GM12878 (cell line): ENCODE results near the gene CLEC2B. TPM values are rescaled to one million over a fixed set of nuclear protein-coding genes. Genes with fewer than 3 reads are reported as not detected.

Source experiments
- ATAC-seq: fragments of 200-7000 bp; cut with Tn5 transposase; 3 replicates; pipeline ENCODE4 v1.9.1; 2020; ENCODE audit warnings: mild to moderate bottlenecking, moderate library complexity
- BruUV-seq: library from RNA; stranded (reverse); fragments of 400-500 nt; replicated peaks from 2 replicates; lab custom pipeline; 2021; lab: Mats Ljungman, UMichigan
- CTCF ChIA-PET: fragments of 300-600 bp; sonication (Branson Sonifier 250); formaldehyde crosslinking; extraction: SDS; loops from one replicate; lab custom pipeline; 2021; ENCODE audit warnings: inconsistent platforms; lab: Yijun Ruan, JAX
- POLR2A ChIA-PET: fragments of 350-600 bp; formaldehyde crosslinking; extraction: SDS; loops from one replicate; lab custom pipeline; 2021; ENCODE audit warnings: inconsistent platforms; lab: Charles Lee
- RAD21 ChIA-PET: fragments of 300-600 bp; sonication (Branson Sonifier 250); formaldehyde crosslinking; loops from one replicate; lab custom pipeline; 2023; ENCODE audit warnings: antibody characterized with exemption; ENCODE audit not compliant: unreplicated experiment; lab: Charles Lee
- SMC1A ChIA-PET: fragments of 300-600 bp; sonication (Branson Sonifier 250); formaldehyde crosslinking; loops from one replicate; lab custom pipeline; 2023; ENCODE audit not compliant: unreplicated experiment, uncharacterized antibody; lab: Charles Lee
- DNase-seq: peaks from one replicate; pipeline ENCODE4 v3.0.0-alpha.2; 2011; ENCODE audit warnings: low read depth, low spot score
- FAIRE-seq: peaks from 3 replicates; lab custom pipeline; 2011; peaks lifted over from hg19 to GRCh38; lab: Jason Lieb, UNC
- H2AFZ ChIP-seq: 2 replicates; pipeline ENCODE4 v1.6.0; 2011; ENCODE audit warnings: low read depth, low read length, control low read depth; ENCODE audit not compliant: control insufficient read depth
- H3K27ac ChIP-seq: 2 replicates; pipeline ENCODE4 v1.5.1; 2011; ENCODE audit warnings: control low read depth; ENCODE audit not compliant: control insufficient read depth, insufficient read depth
- H3K27me3 ChIP-seq, 2 experiments: replicated peaks in 1 of 2; 2 replicates each; pipeline versions ENCODE4 v1.6.0 to v1.6.1; 2011; ENCODE audit warnings: low read length in 1 of 2; ENCODE audit not compliant: control insufficient read depth in 2 of 2, insufficient read depth in 2 of 2
- H3K36me3 ChIP-seq, 2 experiments: 2 replicates each; pipeline ENCODE4 v1.5.1; 2011; ENCODE audit warnings: low read length in 1 of 2; ENCODE audit not compliant: control insufficient read depth in 2 of 2, insufficient read depth in 2 of 2
- H3K4me1 ChIP-seq: 2 replicates; pipeline ENCODE4 v1.6.1; 2011; ENCODE audit warnings: mild to moderate bottlenecking, low read length, moderate library complexity, mixed read lengths; ENCODE audit not compliant: control insufficient read depth, insufficient read depth
- H3K4me2 ChIP-seq: 2 replicates; pipeline ENCODE4 v1.6.0; 2011; ENCODE audit warnings: control low read depth; ENCODE audit not compliant: control insufficient read depth, insufficient read depth
- H3K4me3 ChIP-seq: fragments of 200-600 bp; sonication (generic); 2 replicates; pipeline ENCODE4 v1.5.1; 2016
- H3K79me2 ChIP-seq: 2 replicates; pipeline ENCODE4 v1.6.0; 2011; ENCODE audit warnings: low read length; ENCODE audit not compliant: control insufficient read depth, insufficient read depth
- H3K9ac ChIP-seq: 2 replicates; pipeline ENCODE4 v1.8.0; 2011; ENCODE audit warnings: low read length, control low read depth, mixed read lengths; ENCODE audit not compliant: control insufficient read depth, insufficient read depth
- H3K9me3 ChIP-seq: replicated peaks from 3 replicates; pipeline ENCODE4 v1.5.1; 2011; ENCODE audit warnings: mild to moderate bottlenecking, low read length; ENCODE audit not compliant: control insufficient read depth, insufficient read depth
- H4K20me1 ChIP-seq: 2 replicates; pipeline ENCODE4 v1.6.0; 2011; ENCODE audit not compliant: control insufficient read depth, insufficient read depth
- BMI1 ChIP-seq: fragments of 450-650 bp; IDR thresholded peaks from 2 replicates; pipeline ENCODE4 v1.6.1; 2016; ENCODE audit warnings: mild to moderate bottlenecking, moderate library complexity, borderline replicate concordance
- BRCA1 ChIP-seq: IDR thresholded peaks from 2 replicates; pipeline ENCODE4 v1.6.1; 2011; ENCODE audit warnings: low read depth, low read length, improper control_type of control experiment
- MEF2A ChIP-seq: IDR thresholded peaks from 2 replicates; pipeline ENCODE4 v1.6.1; 2011; ENCODE audit warnings: low read depth, mild to moderate bottlenecking, low read length, moderate library complexity; ENCODE audit not compliant: insufficient read depth
- MTA2 ChIP-seq: fragments of 450-650 bp; IDR thresholded peaks from 2 replicates; pipeline ENCODE4 v1.6.1; 2016; ENCODE audit warnings: low read depth, mild to moderate bottlenecking, moderate library complexity
- PAX5 ChIP-seq: IDR thresholded peaks from 2 replicates; pipeline ENCODE4 v1.6.1; 2011; ENCODE audit warnings: low read depth, low read length, borderline replicate concordance
- RAD51 ChIP-seq: fragments of 450-650 bp; IDR thresholded peaks from 2 replicates; pipeline ENCODE4 v1.6.1; 2016; ENCODE audit warnings: moderate library complexity, mild to moderate bottlenecking, inconsistent platforms
- RB1 ChIP-seq: fragments of 450-650 bp; formaldehyde crosslinking; IDR thresholded peaks from 2 replicates; pipeline ENCODE4 v1.6.1; 2017; ENCODE audit warnings: mild to moderate bottlenecking, borderline replicate concordance
- RUNX3 ChIP-seq: IDR thresholded peaks from 2 replicates; pipeline ENCODE4 v1.6.1; 2012; ENCODE audit warnings: low read length, inconsistent platforms
- SIN3A ChIP-seq: IDR thresholded peaks from 2 replicates; pipeline ENCODE4 v1.6.1; 2012; ENCODE audit warnings: low read depth, low read length, improper control_type of control experiment
- SKIL ChIP-seq: fragments of 450-650 bp; IDR thresholded peaks from 2 replicates; pipeline ENCODE4 v1.6.1; 2017; ENCODE audit warnings: mild to moderate bottlenecking, low read depth, inconsistent platforms; ENCODE audit not compliant: poor library complexity, severe bottlenecking
- SP1 ChIP-seq: IDR thresholded peaks from one replicate; pipeline ENCODE4 v1.6.1; 2011; ENCODE audit warnings: low read depth, low read length
- STAT3 ChIP-seq: IDR thresholded peaks from 2 replicates; pipeline ENCODE4 v1.6.1; 2011; ENCODE audit warnings: low read depth, low read length, improper control_type of control experiment
- TARDBP ChIP-seq: IDR thresholded peaks from 2 replicates; pipeline ENCODE4 v1.6.1; 2016; ENCODE audit warnings: borderline replicate concordance
- ZZZ3 ChIP-seq: IDR thresholded peaks from 2 replicates; pipeline ENCODE4 v1.6.1; 2011; ENCODE audit warnings: low read depth; ENCODE audit not compliant: control insufficient read depth, insufficient read length
- WGBS: methylation state at CpG from one replicate; pipeline ENCODE4 v1.1.6; 2016; ENCODE audit warnings: low lambda C conversion rate; ENCODE audit not compliant: insufficient replicate concordance, insufficient coverage; ENCODE audit errors: missing lambda C conversion rate; 5-methylcytosine and 5-hydroxymethylcytosine counted together
- in situ Hi-C: fragments of 300-500 bp; cut with MboI; formaldehyde crosslinking; loops from 9 replicates; pipeline ENCODE4 v1.14.3; 2018; ENCODE audit warnings: mixed read lengths
- intact Hi-C: fragments of 100-400 bp; cut with micrococcal nuclease; formaldehyde crosslinking; loops from one replicate; pipeline ENCODE4 v1.14.2; 2022; ENCODE audit not compliant: unreplicated experiment
- polyA plus RNA-seq, 11 experiments: library from polyadenylated mRNA; depleted of rRNA in 4 of 11; unstranded in 6 of 11; stranded (reverse) in 5 of 11; fragments of >200 nt; fragmentation: Nextera tagmentation in 4 of 11; fragmentation: Illumina TruSeq in 1 of 11; extraction: Ambion mirVana in 4 of 11; extraction: Trizol in 1 of 11; gene quantifications; 1 replicate in 1 of 11; 2 replicates in 10 of 11; pipeline versions ENCODE4 v1.2.1 to v1.2.3, GENCODE V29; 2011 to 2016; ENCODE audit warnings: inconsistent platforms in 2 of 11, missing spikeins in 2 of 11, low read depth in 1 of 11
- total RNA-seq, 4 experiments: library from RNA; depleted of rRNA in 3 of 4; stranded (reverse); fragments of >200 nt in 3 of 4; fragmentation: Illumina TruSeq in 1 of 4; extraction: Trizol in 1 of 4; gene quantifications; 2 replicates each; pipeline versions ENCODE4 v1.2.1 to v1.2.3, GENCODE V29; 2013 to 2021
- TF ChIP-seq, protein P1 (sequence below): fragments of 450-650 bp; conservative IDR thresholded peaks from 2 replicates; pipeline ENCODE4 v1.6.1; 2017; ENCODE audit warnings: mild to moderate bottlenecking, moderate library complexity
- TF ChIP-seq, protein P2 (sequence below): fragments of 450-650 bp; IDR thresholded peaks from 2 replicates; pipeline ENCODE4 v1.6.1; 2016; ENCODE audit warnings: mild to moderate bottlenecking
- TF ChIP-seq, protein P3 (sequence below): fragments of 450-650 bp; IDR thresholded peaks from 2 replicates; pipeline ENCODE4 v1.6.1; 2016; ENCODE audit warnings: mild to moderate bottlenecking

Gene CLEC2B
- total and polyA plus RNA-seq, 10 of the 15 experiments (the other 5 are each of a cell fraction or from before 2014, with no cell fraction given), result 7.1 to 21.6 (median 12.0) TPM

DNA sequence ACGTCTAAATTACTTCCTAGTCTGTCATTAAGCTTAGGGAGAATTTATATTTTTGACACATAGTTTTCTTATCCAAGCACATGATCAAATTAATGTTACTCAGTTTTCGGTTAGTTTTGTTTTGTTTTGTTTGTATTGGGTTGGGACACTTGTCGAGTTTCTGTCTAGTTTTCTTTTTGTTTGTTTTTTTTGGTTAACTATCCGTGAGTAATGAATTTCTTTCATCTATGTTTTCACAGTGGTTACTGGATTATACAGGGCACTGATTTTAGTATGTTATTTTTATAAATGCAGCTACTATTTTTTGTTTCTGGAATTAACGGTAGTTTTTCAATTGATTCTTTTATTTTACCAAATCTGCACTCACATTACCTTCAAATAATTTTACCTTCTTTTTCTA lies 39.2 kb downstream of the CLEC2B start:
- in situ Hi-C loops, result no loop called here
- ChIA-PET RAD21 (no interaction called here), CTCF (interaction anchor here (0.7 to 1.5 kb wide), 9 partner anchors 9 to 110 kb away, joined by 3 to 5 read pairs (median 4); no protein-coding TSS in a partner anchor), SMC1A (interaction anchor here (1.1 to 1.5 kb wide), 3 partner anchors 15 to 97 kb away, joined by 3 to 4 read pairs (median 3); no protein-coding TSS in a partner anchor), POLR2A (no interaction called here)
- no peak overlapping the region for H3K27ac ChIP-seq
- H3K4me2 ChIP-seq, result no peak overlapping the region
- no peaks in the 10 kb centered on the region for H3K9me3 ChIP-seq
- no peaks in the 10 kb centered on the region for H3K36me3 ChIP-seq
- ATAC-seq (no peak), FAIRE-seq (no peak), DNase-seq (no peak)
- no peaks in the 10 kb centered on the region for H4K20me1 ChIP-seq
- WGBS, result 59% methylated on average over 5 of the region's 5 CpGs
- no TSS peak for BruUV-seq
- no peaks in the 10 kb centered on the region for H3K4me1 ChIP-seq
- intact Hi-C loops, result no loop called here
- no peak overlapping the region for H3K4me3 ChIP-seq
- H2AFZ ChIP-seq, result no peak overlapping the region
- no peaks in the 10 kb centered on the region for H3K27me3 ChIP-seq
- TF ChIP-seq, protein P1, sequence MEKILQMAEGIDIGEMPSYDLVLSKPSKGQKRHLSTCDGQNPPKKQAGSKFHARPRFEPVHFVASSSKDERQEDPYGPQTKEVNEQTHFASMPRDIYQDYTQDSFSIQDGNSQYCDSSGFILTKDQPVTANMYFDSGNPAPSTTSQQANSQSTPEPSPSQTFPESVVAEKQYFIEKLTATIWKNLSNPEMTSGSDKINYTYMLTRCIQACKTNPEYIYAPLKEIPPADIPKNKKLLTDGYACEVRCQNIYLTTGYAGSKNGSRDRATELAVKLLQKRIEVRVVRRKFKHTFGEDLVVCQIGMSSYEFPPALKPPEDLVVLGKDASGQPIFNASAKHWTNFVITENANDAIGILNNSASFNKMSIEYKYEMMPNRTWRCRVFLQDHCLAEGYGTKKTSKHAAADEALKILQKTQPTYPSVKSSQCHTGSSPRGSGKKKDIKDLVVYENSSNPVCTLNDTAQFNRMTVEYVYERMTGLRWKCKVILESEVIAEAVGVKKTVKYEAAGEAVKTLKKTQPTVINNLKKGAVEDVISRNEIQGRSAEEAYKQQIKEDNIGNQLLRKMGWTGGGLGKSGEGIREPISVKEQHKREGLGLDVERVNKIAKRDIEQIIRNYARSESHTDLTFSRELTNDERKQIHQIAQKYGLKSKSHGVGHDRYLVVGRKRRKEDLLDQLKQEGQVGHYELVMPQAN, result no peak
- TF ChIP-seq, protein P2, sequence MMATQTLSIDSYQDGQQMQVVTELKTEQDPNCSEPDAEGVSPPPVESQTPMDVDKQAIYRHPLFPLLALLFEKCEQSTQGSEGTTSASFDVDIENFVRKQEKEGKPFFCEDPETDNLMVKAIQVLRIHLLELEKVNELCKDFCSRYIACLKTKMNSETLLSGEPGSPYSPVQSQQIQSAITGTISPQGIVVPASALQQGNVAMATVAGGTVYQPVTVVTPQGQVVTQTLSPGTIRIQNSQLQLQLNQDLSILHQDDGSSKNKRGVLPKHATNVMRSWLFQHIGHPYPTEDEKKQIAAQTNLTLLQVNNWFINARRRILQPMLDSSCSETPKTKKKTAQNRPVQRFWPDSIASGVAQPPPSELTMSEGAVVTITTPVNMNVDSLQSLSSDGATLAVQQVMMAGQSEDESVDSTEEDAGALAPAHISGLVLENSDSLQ, result no peak
- TF ChIP-seq BMI1, result no peak
- no peak for TF ChIP-seq PAX5
- no peak for TF ChIP-seq RB1
- TF ChIP-seq ZZZ3, result no peak
- no peak for TF ChIP-seq SIN3A
- TF ChIP-seq RUNX3, result no peak
- TF ChIP-seq, protein P3, sequence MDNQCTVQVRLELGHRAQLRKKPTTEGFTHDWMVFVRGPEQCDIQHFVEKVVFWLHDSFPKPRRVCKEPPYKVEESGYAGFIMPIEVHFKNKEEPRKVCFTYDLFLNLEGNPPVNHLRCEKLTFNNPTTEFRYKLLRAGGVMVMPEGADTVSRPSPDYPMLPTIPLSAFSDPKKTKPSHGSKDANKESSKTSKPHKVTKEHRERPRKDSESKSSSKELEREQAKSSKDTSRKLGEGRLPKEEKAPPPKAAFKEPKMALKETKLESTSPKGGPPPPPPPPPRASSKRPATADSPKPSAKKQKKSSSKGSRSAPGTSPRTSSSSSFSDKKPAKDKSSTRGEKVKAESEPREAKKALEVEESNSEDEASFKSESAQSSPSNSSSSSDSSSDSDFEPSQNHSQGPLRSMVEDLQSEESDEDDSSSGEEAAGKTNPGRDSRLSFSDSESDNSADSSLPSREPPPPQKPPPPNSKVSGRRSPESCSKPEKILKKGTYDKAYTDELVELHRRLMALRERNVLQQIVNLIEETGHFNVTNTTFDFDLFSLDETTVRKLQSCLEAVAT, result no peak
- no peak for TF ChIP-seq STAT3
- TF ChIP-seq MEF2A, result no peak
- TF ChIP-seq BRCA1, result no peak
- no peak for TF ChIP-seq MTA2
- TF ChIP-seq TARDBP, result no peak
- no peak for TF ChIP-seq SKIL
- no peak for TF ChIP-seq RAD51
- TF ChIP-seq SP1, result no peak
- no peak overlapping the region for H3K9ac ChIP-seq
- no peaks in the 10 kb centered on the region for H3K79me2 ChIP-seq
